ENCODE measurements around the gene FBXL16.

The FBXL16 gene

GRCh38 chr16:689175-689897 lies 16.3 kb downstream of the FBXL16 start:
- no peak for DNase-seq

GRCh38 chr16:687499-687898 lies 18.1 kb downstream of the FBXL16 start:
- DNase-seq: no peak

GRCh38 chr16:686459-687260 lies 18.9 kb downstream of the FBXL16 start:
- no peak for DNase-seq

GRCh38 chr16:685967-686366 lies 19.6 kb downstream of the FBXL16 start:
- no peak for DNase-seq

- peak; percentile 59 for DNase-seq
Observed at GRCh38 chr16:684961-685696, 20.5 kb downstream of the FBXL16 start.

GRCh38 chr16:684071-684794 lies 21.4 kb downstream of the FBXL16 start, which contains the start of gene JMJD8:
Gene JMJD8 (minus strand): TSS chr16:684334. CDS start chr16:684319, 15 bp downstream.
- peak; percentile 56 for DNase-seq

GRCh38 chr16:683396-684070 lies 22.1 kb downstream of the FBXL16 start:
- DNase-seq: no peak

- DNase-seq: no peak
Observed at GRCh38 chr16:682493-683395, 22.9 kb downstream of the FBXL16 start.

GRCh38 chr16:681746-682427 lies 23.7 kb downstream of the FBXL16 start:
- no peak for DNase-seq

- no peak for DNase-seq
Observed at GRCh38 chr16:680967-681745, 24.4 kb downstream of the FBXL16 start.

- no peak for DNase-seq
Observed at GRCh38 chr16:680625-680945, 25.0 kb downstream of the FBXL16 start.

GRCh38 chr16:679814-680624 lies 25.6 kb downstream of the FBXL16 start, which contains the start of gene STUB1:
Gene STUB1 (plus strand): TSS chr16:680410. CDS start chr16:680526, 116 bp downstream.
- no peak for DNase-seq

GRCh38 chr16:678858-679813 lies 26.5 kb downstream of the FBXL16 start:
- peak; percentile 17 for DNase-seq

GRCh38 chr16:678209-678857 lies 27.3 kb downstream of the FBXL16 start:
- DNase-seq: no peak

GRCh38 chr16:677316-678190 lies 28.0 kb downstream of the FBXL16 start:
- DNase-seq: peak; percentile 34

GRCh38 chr16:676913-677312 lies 28.7 kb downstream of the FBXL16 start:
- DNase-seq: peak; percentile 55

All from NCI-H1417 treated with DMSO at 0.1 percent for 48 hours (cell line).